ENCODE results near the gene AP3S1.

Gene AP3S1

DNA sequence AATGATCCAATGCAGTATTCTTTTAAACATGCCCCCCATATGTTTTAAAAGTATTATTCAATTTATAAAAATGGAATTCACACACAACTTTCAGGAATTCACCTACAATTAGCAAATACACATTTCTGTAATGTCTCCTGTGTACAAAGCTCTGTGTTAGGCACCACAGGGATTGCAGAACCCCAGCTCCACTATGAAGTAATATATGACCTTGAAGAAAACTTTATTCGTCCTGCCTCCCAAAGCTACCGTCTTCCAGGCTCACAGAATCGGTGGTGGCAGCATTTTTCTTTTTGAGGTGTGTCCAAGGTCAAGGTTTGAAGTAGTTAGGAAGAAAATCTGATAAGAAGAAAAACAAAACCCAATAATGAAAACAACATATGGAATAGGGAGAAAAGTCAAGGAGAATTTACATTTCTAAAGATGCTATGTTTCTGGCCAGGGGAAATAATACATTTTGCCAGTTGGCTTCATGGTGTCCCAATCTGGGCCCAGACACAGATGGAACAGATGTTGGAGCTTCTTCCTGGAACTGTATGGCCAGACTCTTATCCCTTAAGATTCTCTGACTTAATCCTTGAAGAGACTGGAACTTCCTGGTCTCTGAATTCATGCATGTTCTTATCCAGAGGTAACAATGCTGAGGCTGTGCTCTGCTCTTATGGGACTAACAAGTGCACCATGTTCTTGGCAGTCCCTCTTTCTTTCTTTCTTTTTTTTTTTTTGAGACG, 98.5 kb downstream of the AP3S1 start:
- no peak for DNase-seq (ENCODE audit: low read depth in 2 of 2)

DNA sequence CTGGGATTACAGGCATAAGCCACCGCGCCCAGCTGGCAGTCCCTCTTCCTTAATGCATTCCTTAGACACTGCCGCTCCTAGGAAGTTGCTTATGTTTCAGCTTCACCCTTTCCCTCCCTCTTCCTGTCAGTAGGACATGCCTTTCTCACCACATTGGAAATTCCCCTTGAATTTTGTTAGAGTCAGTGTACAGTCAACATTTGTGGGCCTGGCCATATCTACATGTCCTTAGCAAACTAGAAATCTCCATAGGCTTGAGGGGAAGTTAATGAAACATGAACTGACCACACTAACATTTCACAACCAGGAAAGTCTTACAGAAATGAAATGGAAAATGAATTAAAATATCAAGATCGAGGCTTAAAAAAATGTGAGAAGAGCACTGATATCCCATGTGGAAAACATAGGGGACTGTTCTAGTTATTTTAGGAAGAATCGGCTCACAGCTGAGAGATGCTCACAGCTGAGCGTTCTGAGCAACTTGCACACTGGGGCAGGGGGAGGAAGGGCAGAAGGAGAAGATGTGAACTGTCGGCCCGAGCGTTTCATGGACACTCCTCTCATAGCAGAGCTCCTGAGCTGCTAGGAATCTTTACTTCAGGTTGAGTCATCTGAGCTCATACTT, 99.4 kb downstream of the AP3S1 start:
- DNase-seq (ENCODE audit: low read depth in 2 of 2), result no peak

DNA sequence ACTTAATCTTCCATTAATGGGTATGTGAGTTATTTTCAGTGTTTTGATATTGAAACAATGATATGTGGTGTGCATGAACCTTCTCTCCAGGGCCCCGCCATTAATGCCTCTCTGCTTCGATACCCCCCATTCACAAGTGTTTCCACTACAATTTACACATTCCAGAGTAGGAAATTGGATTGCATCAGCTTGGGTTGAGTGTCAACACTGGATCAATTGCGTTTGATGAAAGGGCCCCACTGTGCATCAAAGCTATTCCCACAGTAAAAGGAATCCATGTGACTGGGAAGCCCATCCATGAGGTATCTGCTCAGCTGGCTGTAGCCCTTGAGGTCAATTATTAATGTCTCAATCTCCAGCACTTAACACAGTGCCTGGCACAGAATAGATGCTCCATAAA, 102.8 kb downstream of the AP3S1 start:
- DNase-seq (ENCODE audit: low read depth in 2 of 2), result no peak

DNA sequence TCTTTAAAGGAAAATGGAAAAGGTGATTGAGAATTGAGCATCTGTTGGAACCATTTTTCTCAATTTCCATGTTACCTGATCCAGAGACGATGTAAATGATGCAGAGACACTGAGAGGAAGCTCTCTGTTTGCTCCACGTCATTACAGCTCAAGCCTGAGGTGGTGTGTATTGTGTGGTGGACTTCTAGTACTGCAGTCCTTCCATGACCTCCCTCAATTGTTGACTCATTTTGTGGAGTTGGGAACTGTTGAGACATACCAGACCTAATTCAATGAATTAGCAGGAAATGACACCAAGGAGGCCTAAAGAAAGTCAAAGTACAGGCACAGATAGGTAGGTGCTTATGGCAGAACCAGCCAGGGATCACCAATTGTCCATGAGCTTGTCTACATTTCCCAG, 104.9 kb downstream of the AP3S1 start:
- DNase-seq (ENCODE audit: low read depth in 2 of 2), result no peak

DNA sequence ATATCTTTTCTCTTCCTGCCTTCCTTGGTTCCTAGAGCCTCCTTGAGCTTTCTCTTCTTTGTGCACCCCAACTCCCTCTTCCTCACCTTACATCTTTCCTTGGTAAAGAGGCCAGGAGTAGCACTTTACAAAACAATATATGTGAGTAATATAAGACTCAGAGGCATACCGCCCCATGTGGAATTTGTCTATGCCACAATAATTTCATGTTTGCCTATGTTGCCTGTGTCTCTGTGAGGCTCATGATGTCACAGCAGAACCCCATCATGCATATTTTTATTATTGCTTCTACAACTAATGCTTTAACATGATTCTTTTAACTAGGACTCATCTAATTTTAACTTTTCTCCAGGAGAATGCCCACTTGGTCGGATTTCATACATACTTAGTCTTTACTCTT, 105.5 kb downstream of the AP3S1 start:
- DNase-seq (ENCODE audit: low read depth in 2 of 2), result no peak

DNA sequence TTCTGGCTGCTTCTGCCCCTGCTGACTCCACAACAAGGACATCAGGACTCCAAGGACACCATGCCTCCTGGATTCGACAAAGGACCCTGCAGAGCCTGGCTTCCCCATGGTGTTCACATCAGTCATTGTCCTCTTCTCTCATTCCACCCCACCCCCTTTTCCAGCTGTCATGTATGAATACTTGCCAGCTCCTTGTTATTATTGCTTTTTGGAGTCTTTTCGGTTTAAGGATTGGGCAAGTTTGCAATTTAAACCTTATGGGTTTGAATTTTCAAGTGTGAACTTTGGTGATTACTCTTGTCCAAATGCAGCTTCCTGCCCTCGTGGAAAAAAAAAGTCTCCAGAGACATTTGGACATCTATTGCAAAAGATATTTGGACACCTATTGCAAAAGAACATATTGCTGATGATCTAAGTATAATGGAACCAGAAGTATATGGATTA, 106.4 kb downstream of the AP3S1 start:
- no peak for DNase-seq (ENCODE audit: low read depth in 2 of 2)

DNA sequence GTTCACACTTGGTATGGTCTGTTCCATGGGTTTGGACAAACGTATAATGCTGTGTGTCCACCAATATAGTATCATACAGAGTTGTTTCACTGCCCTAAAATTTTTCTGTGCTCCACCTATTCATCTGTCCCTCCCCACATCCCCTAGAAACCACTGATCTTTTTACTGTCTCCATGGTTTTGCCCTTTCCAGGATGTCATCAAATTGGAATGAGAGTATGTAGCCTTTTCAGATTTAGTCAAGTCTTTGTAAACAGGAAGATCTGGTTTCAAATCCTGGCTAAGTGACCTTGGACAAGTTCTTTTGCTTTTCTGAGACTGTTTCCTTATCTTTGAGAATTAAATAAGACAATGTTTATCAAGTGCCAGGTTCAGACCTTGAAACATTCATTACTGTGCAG, 107.4 kb downstream of the AP3S1 start:
- no peak for DNase-seq (ENCODE audit: low read depth in 2 of 2)

DNA sequence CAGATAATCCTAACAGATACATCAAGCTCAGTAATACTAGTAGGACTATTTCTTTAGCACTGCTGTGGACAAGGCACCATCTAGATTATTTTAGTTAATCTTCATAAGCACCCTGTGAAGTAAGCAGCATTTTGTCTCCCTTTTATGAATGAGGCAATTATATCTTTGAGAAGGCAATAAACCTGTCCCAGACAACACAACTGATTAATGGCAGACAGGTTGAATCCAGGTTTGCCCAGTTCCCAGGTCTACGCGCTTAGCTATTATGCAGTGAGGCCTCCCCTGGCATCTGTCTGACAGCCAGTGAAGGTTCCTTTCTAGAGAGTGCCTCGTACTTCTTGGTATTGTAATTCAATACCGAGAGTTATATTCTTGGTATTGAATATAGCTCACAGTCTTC, 110.9 kb downstream of the AP3S1 start:
- no peak for DNase-seq (ENCODE audit: low read depth in 2 of 2)

DNA sequence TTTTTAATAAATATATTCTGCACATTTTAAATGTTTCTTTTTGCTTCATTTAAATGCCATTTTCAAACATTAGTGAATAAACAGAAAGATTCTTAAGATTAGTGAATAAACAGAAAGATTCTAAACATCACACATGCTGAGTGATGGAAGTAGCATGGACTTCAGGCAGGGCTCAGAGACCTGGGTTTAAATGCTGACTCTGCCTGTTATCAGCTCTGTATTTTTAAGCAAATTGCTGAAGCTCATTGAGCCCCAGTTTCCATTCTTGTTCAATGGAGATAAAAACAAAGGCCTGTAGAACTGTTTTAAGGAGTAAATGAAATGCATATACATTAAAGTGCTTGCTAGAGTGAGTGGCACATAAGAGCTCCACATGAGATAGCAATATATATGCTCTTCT, 112.4 kb downstream of the AP3S1 start:
- no peak for DNase-seq (ENCODE audit: low read depth in 2 of 2)

DNA sequence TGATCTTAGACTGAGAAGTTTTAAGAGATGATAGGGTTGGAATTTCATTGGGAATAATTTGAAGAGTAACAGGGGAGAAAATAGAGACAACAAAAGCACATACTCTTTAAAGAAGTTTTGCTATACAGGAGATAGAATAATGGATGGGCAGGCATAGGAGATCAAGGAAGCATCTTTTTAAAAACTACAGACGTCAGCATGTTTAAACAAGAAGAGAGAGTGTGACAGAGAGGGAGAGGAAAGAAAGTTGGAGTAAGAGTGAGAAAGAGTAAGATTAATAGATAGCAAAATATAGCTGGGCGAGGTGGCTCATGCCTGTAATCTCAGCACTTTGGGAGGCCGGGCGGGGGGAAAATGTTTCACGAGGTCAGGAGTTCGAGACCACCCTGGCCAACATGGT, 115.2 kb downstream of the AP3S1 start:
- DNase-seq (ENCODE audit: low read depth in 2 of 2), result no peak

DNA sequence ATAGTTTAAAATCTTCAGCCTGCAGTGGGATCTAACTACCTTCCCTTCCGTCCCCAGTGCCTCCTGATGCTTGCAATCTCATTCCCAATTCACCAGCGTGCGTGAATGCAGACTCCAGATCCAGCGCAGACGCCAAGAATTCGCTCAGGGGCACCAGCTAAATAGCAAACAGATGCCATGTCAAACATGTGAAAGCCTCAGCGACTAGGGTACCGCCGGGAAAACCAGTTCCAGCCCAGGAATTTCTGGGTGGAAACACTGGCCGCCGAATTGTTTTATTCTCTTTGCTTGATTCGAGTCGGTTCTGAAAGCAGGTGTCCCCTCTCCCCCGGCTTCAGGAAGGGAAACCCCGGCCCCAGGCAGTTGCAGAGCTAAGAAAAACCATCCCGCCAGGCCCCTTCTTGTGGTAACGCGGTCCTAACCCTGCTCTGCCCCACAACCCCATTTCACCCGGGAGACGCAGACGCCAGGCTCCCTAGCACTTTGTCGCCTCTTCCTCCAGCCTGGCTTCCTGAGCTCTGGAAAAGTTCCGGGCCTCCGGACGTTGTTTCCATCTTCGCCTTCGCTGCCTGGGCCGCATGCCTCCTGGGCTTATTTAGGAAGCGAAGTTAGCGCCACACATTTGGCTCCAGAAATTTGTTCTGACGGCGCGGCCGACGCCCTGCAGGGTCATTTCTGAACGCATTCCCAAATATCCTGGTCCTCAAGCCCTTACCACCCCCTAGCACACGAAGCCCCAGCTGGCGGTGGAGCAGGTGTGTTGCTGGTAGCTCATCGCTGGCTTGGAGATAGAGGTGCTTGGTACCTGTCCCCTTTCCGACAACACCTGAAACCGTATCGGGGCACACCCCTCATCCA, 119.9 kb downstream of the AP3S1 start:
- DNase-seq (ENCODE audit: low read depth in 2 of 2), result no peak

DNA sequence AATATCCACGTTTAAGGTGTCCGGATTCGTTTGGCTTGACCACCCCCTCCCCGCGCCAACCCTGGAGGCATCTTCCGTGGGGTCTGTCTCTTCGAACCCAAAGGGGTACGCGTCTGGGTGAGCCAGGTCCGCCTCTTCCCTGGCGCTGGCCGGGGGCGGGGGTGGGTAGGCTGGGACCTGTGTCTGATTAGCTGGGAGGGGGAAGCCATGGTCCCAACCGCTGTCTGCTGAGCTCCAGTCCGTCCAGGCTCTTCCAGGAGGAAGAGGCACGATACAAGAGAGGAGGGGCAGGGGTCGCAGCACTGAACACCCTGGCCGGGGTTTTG, 120.5 kb downstream of the AP3S1 start, which contains the start of gene LVRN:
TSS of gene LVRN (plus strand) at position 237 of the 326 bp plus-strand sequence. CDS start 143 bp downstream, outside the sequence.
- DNase-seq (ENCODE audit: low read depth in 2 of 2), result no peak

DNA sequence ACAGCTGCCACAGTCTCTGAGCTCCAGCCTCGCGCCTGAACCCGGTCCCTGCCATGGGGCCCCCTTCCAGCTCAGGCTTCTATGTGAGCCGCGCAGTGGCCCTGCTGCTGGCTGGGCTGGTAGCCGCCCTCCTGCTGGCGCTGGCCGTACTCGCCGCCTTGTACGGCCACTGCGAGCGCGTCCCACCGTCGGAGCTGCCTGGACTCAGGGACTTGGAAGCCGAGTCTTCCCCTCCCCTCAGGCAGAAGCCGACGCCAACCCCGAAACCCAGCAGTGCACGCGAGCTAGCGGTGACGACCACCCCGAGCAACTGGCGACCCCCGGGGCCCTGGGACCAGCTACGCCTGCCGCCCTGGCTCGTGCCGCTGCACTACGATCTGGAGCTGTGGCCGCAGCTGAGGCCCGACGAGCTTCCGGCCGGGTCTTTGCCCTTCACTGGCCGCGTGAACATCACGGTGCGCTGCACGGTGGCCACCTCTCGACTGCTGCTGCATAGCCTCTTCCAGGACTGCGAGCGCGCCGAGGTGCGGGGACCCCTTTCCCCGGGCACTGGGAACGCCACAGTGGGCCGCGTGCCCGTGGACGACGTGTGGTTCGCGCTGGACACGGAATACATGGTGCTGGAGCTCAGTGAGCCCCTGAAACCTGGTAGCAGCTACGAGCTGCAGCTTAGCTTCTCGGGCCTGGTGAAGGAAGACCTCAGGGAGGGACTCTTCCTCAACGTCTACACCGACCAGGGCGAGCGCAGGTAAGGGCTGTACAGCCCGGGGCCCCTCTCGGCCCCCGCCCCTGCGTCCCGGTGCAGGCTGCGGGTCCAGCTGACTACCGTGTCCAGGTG, 121.0 kb downstream of the AP3S1 start:
- DNase-seq (ENCODE audit: low read depth in 2 of 2), result no peak

DNA sequence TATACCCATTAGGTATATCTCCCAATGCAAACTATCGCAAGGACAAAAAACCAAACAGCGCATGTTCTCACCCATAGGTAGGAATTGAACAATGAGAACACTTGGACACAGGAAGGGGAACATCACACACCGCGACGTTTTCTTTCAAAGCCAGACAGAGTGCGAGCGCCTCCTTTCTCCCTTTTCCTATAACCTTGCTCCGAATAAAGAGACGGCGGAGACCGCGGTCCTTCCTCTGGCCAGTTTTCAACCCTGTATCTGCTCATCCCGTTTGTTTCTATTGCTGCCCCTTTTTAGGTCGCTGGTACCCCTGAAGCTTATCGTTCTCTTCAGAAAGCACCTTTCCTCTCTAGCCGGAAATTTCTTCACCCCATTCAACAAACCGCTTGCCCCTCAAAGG, 121.8 kb downstream of the AP3S1 start:
- no peak for DNase-seq (ENCODE audit: low read depth in 2 of 2)
